K562 (cell line): ENCODE data around the gene TBC1D2B. TPM values are rescaled to one million over a fixed set of nuclear protein-coding genes. Genes with fewer than 3 reads are reported as not detected.
A peak's percentile ranks its signal among the peaks of the same experiment; 100 is the strongest.

Source experiments
- ELF1 ChIP-seq: fragments of 200-800 bp; sonication (Bioruptor generic); IDR thresholded peaks from 2 replicates; pipeline ENCODE4 v1.6.1; 2016; ENCODE audit warnings: missing genetic modification characterization, missing compliant biosample characterization
- L3MBTL2 ChIP-seq: fragments of 450-650 bp; IDR thresholded peaks from 2 replicates; pipeline ENCODE4 v1.6.1; 2016; ENCODE audit warnings: mild to moderate bottlenecking, moderate library complexity
- NR1H2 ChIP-seq: sonication (generic); formaldehyde crosslinking; IDR thresholded peaks from 2 replicates; pipeline ENCODE4 v1.4.0; 2020; ENCODE audit warnings: mild to moderate bottlenecking, missing genetic modification reagents
- RAD21 ChIP-seq, 2 experiments: fragments of 250-450 bp in 1 of 2; fragments of 450-650 bp in 1 of 2; sonication (Bioruptor Pico) in 1 of 2; formaldehyde crosslinking in 1 of 2; IDR thresholded peaks in 1 of 2; conservative IDR thresholded peaks in 1 of 2; 2 replicates each; pipeline versions ENCODE4 v1.4.0 to v1.8.0; 2020 to 2022; ENCODE audit warnings: mild to moderate bottlenecking in 2 of 2, moderate library complexity in 1 of 2
- SNIP1 ChIP-seq: fragments of 450-650 bp; IDR thresholded peaks from 2 replicates; pipeline ENCODE4 v1.7.1; 2017; ENCODE audit warnings: low read depth, mild to moderate bottlenecking
- STAG1 ChIP-seq: sonication (generic); formaldehyde crosslinking; IDR thresholded peaks from 2 replicates; pipeline ENCODE4 v1.5.0; 2020; ENCODE audit warnings: missing genetic modification reagents, borderline replicate concordance
- XRCC3 ChIP-seq: fragments of 450-650 bp; IDR thresholded peaks from 2 replicates; pipeline ENCODE4 v1.6.1; 2017; ENCODE audit warnings: mild to moderate bottlenecking, moderate library complexity
- ZNF311 ChIP-seq: fragments of 250-450 bp; sonication (Bioruptor Pico); IDR thresholded peaks from 2 replicates; pipeline ENCODE4 v1.4.0; 2020; ENCODE audit warnings: mild to moderate bottlenecking, moderate library complexity
- ZNF384 ChIP-seq: IDR thresholded peaks from 2 replicates; pipeline ENCODE4 v1.6.1; 2012; ENCODE audit warnings: low read depth, low read length, improper control_type of control experiment
- ZNF444 ChIP-seq: fragments of 250-450 bp; sonication (Bioruptor Pico); IDR thresholded peaks from 2 replicates; pipeline ENCODE4 v1.4.0; 2020; ENCODE audit warnings: mild to moderate bottlenecking, moderate library complexity
- polyA plus RNA-seq, 8 experiments: library from polyadenylated mRNA; depleted of rRNA in 4 of 8; stranded (reverse) in 5 of 8; unstranded in 3 of 8; fragments of >200 nt; fragmentation: Nextera tagmentation in 2 of 8; fragmentation: Illumina TruSeq in 1 of 8; extraction: Ambion mirVana in 2 of 8; extraction: Trizol in 1 of 8; gene quantifications; 2 replicates each; pipeline versions ENCODE4 v1.2.1 to v1.2.3, GENCODE V29; 2011 to 2014; ENCODE audit warnings: inconsistent platforms in 1 of 8, missing spikeins in 1 of 8
- total RNA-seq, 7 experiments: library from RNA; depleted of rRNA in 6 of 7; stranded (reverse); fragments of >200 nt in 6 of 7; fragmentation: Illumina TruSeq in 2 of 7; extraction: Trizol in 2 of 7; gene quantifications; 2 replicates each; pipeline versions ENCODE4 v1.2.1 to v1.2.3, GENCODE V29; 2011 to 2021; ENCODE audit warnings: low replicate concordance in 1 of 7
- TF ChIP-seq, protein P1 (sequence below): IDR thresholded peaks from 3 replicates; pipeline ENCODE4 v1.6.1; 2011; ENCODE audit warnings: borderline replicate concordance, mild to moderate bottlenecking, moderate library complexity; ENCODE audit not compliant: insufficient read length; ENCODE audit errors: extremely low read depth
- TF ChIP-seq, protein P2 (sequence below): fragments of 200-800 bp; sonication (Bioruptor generic); IDR thresholded peaks from 2 replicates; pipeline ENCODE4 v1.6.1; 2016; ENCODE audit warnings: missing genetic modification characterization, missing compliant biosample characterization
- TF ChIP-seq, protein P3 (sequence below), 2 experiments: fragments of 200-800 bp in 1 of 2; sonication (Bioruptor generic) in 1 of 2; sonication (generic) in 1 of 2; formaldehyde crosslinking in 1 of 2; IDR thresholded peaks in 1 of 2; conservative IDR thresholded peaks in 1 of 2; 2 replicates each; pipeline versions ENCODE4 v1.5.0 to v1.6.1; 2016 to 2020; ENCODE audit warnings: missing compliant biosample characterization in 1 of 2, missing genetic modification characterization in 1 of 2, missing genetic modification reagents in 1 of 2
- TF ChIP-seq, protein P4 (sequence below): fragments of 450-650 bp; IDR thresholded peaks from one replicate; pipeline ENCODE4 v1.6.1; 2018; ENCODE audit warnings: mild to moderate bottlenecking, moderate library complexity; ENCODE audit not compliant: partially characterized antibody

Gene TBC1D2B
- total and polyA plus RNA-seq, 9 of the 15 experiments (the other 6 are each of a cell fraction or from before 2014, with no cell fraction given): 0.15 to 16.3 (median 8.9) TPM

DNA sequence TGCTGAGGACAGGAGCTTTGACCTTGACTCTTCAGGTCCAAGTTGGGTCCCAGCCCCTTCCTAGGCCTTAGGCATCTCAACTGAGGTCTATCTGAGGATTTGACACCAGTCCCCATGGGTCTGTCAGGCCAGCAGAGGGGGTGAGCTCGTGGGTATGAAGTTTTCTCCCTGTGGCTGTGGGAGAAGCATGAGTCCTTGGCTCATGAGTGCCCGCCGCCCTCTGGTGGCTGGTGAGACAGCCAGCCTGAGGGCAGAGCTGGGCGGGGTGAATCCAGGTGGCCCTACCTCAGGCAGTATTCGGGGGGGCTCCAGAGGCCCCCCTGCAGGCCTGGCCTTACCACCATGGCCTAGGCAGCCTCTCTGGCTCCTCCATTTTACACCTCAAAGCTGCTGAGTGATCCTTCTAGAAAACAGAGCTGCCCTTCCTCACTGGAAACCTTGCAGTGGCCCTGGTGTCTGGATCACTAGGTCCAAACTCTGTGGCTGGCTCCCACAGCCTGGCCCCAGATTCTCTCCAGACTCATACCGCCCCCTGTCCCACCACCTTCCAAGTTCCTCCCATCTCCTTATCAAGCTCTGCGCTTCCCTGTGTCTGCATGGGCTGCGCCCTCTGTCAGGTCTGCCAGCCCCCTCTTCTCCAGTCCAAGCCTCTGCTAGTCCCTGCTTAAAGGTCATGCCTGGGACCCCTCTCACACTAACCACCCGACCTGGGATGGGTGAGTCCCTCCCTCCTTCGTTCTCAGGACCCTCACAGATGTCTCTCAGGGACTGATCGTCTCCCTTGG, 31.0 kb upstream of the TBC1D2B start (continued):
- TF ChIP-seq, protein P1, sequence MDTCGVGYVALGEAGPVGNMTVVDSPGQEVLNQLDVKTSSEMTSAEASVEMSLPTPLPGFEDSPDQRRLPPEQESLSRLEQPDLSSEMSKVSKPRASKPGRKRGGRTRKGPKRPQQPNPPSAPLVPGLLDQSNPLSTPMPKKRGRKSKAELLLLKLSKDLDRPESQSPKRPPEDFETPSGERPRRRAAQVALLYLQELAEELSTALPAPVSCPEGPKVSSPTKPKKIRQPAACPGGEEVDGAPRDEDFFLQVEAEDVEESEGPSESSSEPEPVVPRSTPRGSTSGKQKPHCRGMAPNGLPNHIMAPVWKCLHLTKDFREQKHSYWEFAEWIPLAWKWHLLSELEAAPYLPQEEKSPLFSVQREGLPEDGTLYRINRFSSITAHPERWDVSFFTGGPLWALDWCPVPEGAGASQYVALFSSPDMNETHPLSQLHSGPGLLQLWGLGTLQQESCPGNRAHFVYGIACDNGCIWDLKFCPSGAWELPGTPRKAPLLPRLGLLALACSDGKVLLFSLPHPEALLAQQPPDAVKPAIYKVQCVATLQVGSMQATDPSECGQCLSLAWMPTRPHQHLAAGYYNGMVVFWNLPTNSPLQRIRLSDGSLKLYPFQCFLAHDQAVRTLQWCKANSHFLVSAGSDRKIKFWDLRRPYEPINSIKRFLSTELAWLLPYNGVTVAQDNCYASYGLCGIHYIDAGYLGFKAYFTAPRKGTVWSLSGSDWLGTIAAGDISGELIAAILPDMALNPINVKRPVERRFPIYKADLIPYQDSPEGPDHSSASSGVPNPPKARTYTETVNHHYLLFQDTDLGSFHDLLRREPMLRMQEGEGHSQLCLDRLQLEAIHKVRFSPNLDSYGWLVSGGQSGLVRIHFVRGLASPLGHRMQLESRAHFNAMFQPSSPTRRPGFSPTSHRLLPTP: no peak
- no peak for TF ChIP-seq ZNF311 (CRISPR knock-in tag)
- no peak for TF ChIP-seq XRCC3
- no peak for TF ChIP-seq ZNF384
- TF ChIP-seq, protein P2, sequence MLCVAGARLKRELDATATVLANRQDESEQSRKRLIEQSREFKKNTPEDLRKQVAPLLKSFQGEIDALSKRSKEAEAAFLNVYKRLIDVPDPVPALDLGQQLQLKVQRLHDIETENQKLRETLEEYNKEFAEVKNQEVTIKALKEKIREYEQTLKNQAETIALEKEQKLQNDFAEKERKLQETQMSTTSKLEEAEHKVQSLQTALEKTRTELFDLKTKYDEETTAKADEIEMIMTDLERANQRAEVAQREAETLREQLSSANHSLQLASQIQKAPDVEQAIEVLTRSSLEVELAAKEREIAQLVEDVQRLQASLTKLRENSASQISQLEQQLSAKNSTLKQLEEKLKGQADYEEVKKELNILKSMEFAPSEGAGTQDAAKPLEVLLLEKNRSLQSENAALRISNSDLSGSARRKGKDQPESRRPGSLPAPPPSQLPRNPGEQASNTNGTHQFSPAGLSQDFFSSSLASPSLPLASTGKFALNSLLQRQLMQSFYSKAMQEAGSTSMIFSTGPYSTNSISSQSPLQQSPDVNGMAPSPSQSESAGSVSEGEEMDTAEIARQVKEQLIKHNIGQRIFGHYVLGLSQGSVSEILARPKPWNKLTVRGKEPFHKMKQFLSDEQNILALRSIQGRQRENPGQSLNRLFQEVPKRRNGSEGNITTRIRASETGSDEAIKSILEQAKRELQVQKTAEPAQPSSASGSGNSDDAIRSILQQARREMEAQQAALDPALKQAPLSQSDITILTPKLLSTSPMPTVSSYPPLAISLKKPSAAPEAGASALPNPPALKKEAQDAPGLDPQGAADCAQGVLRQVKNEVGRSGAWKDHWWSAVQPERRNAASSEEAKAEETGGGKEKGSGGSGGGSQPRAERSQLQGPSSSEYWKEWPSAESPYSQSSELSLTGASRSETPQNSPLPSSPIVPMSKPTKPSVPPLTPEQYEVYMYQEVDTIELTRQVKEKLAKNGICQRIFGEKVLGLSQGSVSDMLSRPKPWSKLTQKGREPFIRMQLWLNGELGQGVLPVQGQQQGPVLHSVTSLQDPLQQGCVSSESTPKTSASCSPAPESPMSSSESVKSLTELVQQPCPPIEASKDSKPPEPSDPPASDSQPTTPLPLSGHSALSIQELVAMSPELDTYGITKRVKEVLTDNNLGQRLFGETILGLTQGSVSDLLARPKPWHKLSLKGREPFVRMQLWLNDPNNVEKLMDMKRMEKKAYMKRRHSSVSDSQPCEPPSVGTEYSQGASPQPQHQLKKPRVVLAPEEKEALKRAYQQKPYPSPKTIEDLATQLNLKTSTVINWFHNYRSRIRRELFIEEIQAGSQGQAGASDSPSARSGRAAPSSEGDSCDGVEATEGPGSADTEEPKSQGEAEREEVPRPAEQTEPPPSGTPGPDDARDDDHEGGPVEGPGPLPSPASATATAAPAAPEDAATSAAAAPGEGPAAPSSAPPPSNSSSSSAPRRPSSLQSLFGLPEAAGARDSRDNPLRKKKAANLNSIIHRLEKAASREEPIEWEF: no peak
- TF ChIP-seq, protein P3, sequence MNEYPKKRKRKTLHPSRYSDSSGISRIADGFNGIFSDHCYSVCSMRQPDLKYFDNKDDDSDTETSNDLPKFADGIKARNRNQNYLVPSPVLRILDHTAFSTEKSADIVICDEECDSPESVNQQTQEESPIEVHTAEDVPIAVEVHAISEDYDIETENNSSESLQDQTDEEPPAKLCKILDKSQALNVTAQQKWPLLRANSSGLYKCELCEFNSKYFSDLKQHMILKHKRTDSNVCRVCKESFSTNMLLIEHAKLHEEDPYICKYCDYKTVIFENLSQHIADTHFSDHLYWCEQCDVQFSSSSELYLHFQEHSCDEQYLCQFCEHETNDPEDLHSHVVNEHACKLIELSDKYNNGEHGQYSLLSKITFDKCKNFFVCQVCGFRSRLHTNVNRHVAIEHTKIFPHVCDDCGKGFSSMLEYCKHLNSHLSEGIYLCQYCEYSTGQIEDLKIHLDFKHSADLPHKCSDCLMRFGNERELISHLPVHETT (CRISPR knock-in tag; conservative IDR thresholded peaks at IDR 0.05 in 1 of 2, IDR thresholded peaks at IDR 0.05 in 1 of 2): no peak
- TF ChIP-seq SNIP1: no peak
- TF ChIP-seq, protein P4, sequence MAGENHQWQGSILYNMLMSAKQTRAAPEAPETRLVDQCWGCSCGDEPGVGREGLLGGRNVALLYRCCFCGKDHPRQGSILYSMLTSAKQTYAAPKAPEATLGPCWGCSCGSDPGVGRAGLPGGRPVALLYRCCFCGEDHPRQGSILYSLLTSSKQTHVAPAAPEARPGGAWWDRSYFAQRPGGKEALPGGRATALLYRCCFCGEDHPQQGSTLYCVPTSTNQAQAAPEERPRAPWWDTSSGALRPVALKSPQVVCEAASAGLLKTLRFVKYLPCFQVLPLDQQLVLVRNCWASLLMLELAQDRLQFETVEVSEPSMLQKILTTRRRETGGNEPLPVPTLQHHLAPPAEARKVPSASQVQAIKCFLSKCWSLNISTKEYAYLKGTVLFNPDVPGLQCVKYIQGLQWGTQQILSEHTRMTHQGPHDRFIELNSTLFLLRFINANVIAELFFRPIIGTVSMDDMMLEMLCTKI: no peak
- TF ChIP-seq NR1H2 (CRISPR knock-in tag): no peak
- TF ChIP-seq L3MBTL2: no peak
- TF ChIP-seq ELF1 (tag): no peak
- TF ChIP-seq STAG1 (CRISPR knock-in tag): 0 out of 2 replicates have a peak, but pooled peaks have one; percentile 19
- peak; percentile 87 to 92 for TF ChIP-seq RAD21 (CRISPR knock-in tag; conservative IDR thresholded peaks at IDR 0.05 in 1 of 2, IDR thresholded peaks at IDR 0.05 in 1 of 2)
- TF ChIP-seq ZNF444: no peak
